Panc1 (cell line): ENCODE results near the gene FZD4. TPM values are rescaled to one million over a fixed set of nuclear protein-coding genes. Genes with fewer than 3 reads are reported as not detected.

Source experiments
- ATAC-seq: fragments of 200-7000 bp; cut with Tn5 transposase; 2 replicates; pipeline ENCODE4 v1.9.1; 2020; ENCODE audit warnings: mild to moderate bottlenecking, moderate library complexity
- BruUV-seq: library from RNA; stranded (reverse); fragments of 400-500 nt; replicated peaks from 2 replicates; lab custom pipeline; 2021; lab: Mats Ljungman, UMichigan
- CTCF ChIA-PET: fragments of 300-600 bp; sonication (Branson Sonifier 250); formaldehyde crosslinking; loops from one replicate; lab custom pipeline; 2022; ENCODE audit warnings: antibody characterized with exemption; lab: Charles Lee
- POLR2A ChIA-PET: fragments of 300-600 bp; sonication (Branson Sonifier 250); formaldehyde crosslinking; loops from one replicate; lab custom pipeline; 2022; ENCODE audit warnings: antibody characterized with exemption; lab: Charles Lee
- DNase-seq: peaks from one replicate; pipeline ENCODE4 v3.0.0-alpha.2; 2010; ENCODE audit warnings: low read depth, low spot score
- H3K27ac ChIP-seq: 2 replicates; pipeline ENCODE4 v1.5.1; 2011; ENCODE audit warnings: mild to moderate bottlenecking, low read length, inconsistent platforms
- H3K27me3 ChIP-seq: fragments of 200-500 bp; sonication (Bioruptor generic); 2 replicates; pipeline ENCODE4 v1.6.0; 2014; ENCODE audit warnings: low read length, inconsistent platforms; ENCODE audit not compliant: control insufficient read depth, insufficient read depth
- H3K36me3 ChIP-seq: fragments of 200-500 bp; sonication (Bioruptor generic); 2 replicates; pipeline ENCODE4 v1.5.1; 2014; ENCODE audit warnings: inconsistent platforms, mild to moderate bottlenecking, low read length, moderate library complexity; ENCODE audit not compliant: control insufficient read depth, insufficient read depth
- H3K4me1 ChIP-seq: 2 replicates; pipeline ENCODE4 v1.5.1; 2011; ENCODE audit warnings: inconsistent platforms, mild to moderate bottlenecking, low read length, moderate library complexity; ENCODE audit not compliant: control insufficient read depth, insufficient read depth
- H3K4me3 ChIP-seq, 2 experiments: 2 replicates each; pipeline ENCODE4 v1.5.1; 2011 to 2012; ENCODE audit warnings: low read depth in 2 of 2, low read length in 2 of 2, mild to moderate bottlenecking in 2 of 2, inconsistent platforms in 1 of 2, moderate library complexity in 1 of 2
- H3K9me3 ChIP-seq: fragments of 200-500 bp; sonication (Bioruptor generic); 2 replicates; pipeline ENCODE4 v1.5.1; 2014; ENCODE audit warnings: low read depth, mild to moderate bottlenecking, inconsistent platforms, low read length, moderate library complexity; ENCODE audit not compliant: control insufficient read depth, insufficient read depth
- POLR2AphosphoS5 ChIP-seq: IDR thresholded peaks from 2 replicates; pipeline ENCODE4 v1.6.1; 2012; ENCODE audit warnings: mild to moderate bottlenecking, low read depth, low read length, moderate library complexity
- SIN3A ChIP-seq: IDR thresholded peaks from 2 replicates; pipeline ENCODE4 v1.6.1; 2012; ENCODE audit warnings: low read depth, mild to moderate bottlenecking, low read length, moderate library complexity, borderline replicate concordance; ENCODE audit not compliant: insufficient read depth
- TCF7L2 ChIP-seq: IDR thresholded peaks from 2 replicates; pipeline ENCODE4 v1.6.1; 2011; ENCODE audit warnings: mild to moderate bottlenecking, low read depth, low read length, inconsistent platforms
- in situ Hi-C: cut with HindIII; loops from 2 replicates; pipeline ENCODE4 v1.10.0; 2016; ENCODE audit warnings: low sequenced_read_pairs, low pct_unique_long_range_greater_than_20kb
- intact Hi-C: fragments of 100-400 bp; cut with micrococcal nuclease; formaldehyde crosslinking; loops from one replicate; pipeline ENCODE4 v1.10.0; 2022; ENCODE audit not compliant: unreplicated experiment
- total RNA-seq: library from RNA; stranded (reverse); gene quantifications from one replicate; pipeline ENCODE4 v1.2.1, GENCODE V29; 2021; ENCODE audit not compliant: unreplicated experiment
- TF ChIP-seq, protein P1 (sequence below), 2 experiments: IDR thresholded peaks; 2 replicates each; pipeline ENCODE4 v1.6.1; 2011 to 2012; ENCODE audit warnings: low read depth in 2 of 2, control low read depth in 1 of 2, low read length in 1 of 2, mild to moderate bottlenecking in 1 of 2, moderate library complexity in 1 of 2; ENCODE audit not compliant: insufficient read depth in 1 of 2
- TF ChIP-seq, protein P2 (sequence below): fragments of 450-650 bp; IDR thresholded peaks from 2 replicates; pipeline ENCODE4 v1.5.1; 2017; ENCODE audit warnings: mild to moderate bottlenecking

FZD4 gene
- total RNA-seq, 1 experiment from 2014 or later, result 11.1 TPM

DNA sequence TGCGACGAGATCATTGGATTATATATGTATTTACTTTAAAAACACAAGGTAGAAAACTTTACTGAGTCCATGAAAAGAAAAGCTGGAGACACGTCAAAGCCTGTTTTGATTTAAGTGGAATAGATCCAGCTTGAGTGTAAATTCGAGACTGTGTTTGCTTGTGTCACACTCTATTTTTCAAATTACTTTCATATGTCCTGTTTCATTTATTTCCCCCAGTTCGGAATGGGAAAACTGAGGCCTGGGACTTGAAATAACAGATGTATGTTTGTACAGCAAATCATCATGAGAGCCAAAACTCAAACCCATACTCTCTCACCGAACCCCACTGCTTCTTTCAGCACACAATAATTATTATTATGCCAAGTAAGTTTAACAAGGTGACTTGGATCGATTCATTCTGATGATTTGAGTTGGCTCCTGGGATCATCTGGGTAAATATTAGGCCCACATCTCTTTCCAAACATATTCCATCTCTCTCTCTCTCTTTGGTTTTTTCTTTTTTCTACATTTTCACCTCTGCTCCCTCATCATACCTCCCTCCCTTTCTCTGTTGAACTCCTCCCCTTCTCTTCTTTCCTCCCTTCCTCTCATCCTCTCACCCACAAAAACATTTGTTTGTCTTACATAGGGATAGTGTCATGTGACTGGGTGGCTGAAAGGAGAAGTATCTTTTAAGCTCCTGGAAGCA, 21.2 kb downstream of the FZD4 start:
- H3K4me1 ChIP-seq, result peaks cover 23% of the 10 kb centered on the region; the same call in 1 of the 2 replicates
- TF ChIP-seq SIN3A, result no peak
- TF ChIP-seq TCF7L2, result no peak
- no peak for TF ChIP-seq POLR2AphosphoS5
- TF ChIP-seq, protein P1, sequence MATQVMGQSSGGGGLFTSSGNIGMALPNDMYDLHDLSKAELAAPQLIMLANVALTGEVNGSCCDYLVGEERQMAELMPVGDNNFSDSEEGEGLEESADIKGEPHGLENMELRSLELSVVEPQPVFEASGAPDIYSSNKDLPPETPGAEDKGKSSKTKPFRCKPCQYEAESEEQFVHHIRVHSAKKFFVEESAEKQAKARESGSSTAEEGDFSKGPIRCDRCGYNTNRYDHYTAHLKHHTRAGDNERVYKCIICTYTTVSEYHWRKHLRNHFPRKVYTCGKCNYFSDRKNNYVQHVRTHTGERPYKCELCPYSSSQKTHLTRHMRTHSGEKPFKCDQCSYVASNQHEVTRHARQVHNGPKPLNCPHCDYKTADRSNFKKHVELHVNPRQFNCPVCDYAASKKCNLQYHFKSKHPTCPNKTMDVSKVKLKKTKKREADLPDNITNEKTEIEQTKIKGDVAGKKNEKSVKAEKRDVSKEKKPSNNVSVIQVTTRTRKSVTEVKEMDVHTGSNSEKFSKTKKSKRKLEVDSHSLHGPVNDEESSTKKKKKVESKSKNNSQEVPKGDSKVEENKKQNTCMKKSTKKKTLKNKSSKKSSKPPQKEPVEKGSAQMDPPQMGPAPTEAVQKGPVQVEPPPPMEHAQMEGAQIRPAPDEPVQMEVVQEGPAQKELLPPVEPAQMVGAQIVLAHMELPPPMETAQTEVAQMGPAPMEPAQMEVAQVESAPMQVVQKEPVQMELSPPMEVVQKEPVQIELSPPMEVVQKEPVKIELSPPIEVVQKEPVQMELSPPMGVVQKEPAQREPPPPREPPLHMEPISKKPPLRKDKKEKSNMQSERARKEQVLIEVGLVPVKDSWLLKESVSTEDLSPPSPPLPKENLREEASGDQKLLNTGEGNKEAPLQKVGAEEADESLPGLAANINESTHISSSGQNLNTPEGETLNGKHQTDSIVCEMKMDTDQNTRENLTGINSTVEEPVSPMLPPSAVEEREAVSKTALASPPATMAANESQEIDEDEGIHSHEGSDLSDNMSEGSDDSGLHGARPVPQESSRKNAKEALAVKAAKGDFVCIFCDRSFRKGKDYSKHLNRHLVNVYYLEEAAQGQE (IDR thresholded peaks at IDR 0.05; ENCODE audit: insufficient read depth in 1 of 2, low read depth in 2 of 2, low read length in 1 of 2), result no peak
- TF ChIP-seq, protein P2, sequence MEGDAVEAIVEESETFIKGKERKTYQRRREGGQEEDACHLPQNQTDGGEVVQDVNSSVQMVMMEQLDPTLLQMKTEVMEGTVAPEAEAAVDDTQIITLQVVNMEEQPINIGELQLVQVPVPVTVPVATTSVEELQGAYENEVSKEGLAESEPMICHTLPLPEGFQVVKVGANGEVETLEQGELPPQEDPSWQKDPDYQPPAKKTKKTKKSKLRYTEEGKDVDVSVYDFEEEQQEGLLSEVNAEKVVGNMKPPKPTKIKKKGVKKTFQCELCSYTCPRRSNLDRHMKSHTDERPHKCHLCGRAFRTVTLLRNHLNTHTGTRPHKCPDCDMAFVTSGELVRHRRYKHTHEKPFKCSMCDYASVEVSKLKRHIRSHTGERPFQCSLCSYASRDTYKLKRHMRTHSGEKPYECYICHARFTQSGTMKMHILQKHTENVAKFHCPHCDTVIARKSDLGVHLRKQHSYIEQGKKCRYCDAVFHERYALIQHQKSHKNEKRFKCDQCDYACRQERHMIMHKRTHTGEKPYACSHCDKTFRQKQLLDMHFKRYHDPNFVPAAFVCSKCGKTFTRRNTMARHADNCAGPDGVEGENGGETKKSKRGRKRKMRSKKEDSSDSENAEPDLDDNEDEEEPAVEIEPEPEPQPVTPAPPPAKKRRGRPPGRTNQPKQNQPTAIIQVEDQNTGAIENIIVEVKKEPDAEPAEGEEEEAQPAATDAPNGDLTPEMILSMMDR, result no peak
- in situ Hi-C loops, result no loop called here
- no peaks in the 10 kb centered on the region for H3K27me3 ChIP-seq
- intact Hi-C loops, result no loop called here
- POLR2A ChIA-PET, result no interaction called here
- no peaks in the 10 kb centered on the region for H3K9me3 ChIP-seq
- DNase-seq, result no peak
- no peak overlapping the region for H3K27ac ChIP-seq
- H3K36me3 ChIP-seq, result no peaks in the 10 kb centered on the region
- no TSS peak for BruUV-seq
- no peak overlapping the region for H3K4me3 ChIP-seq
- no peak for ATAC-seq
- CTCF ChIA-PET, result no interaction called here

DNA sequence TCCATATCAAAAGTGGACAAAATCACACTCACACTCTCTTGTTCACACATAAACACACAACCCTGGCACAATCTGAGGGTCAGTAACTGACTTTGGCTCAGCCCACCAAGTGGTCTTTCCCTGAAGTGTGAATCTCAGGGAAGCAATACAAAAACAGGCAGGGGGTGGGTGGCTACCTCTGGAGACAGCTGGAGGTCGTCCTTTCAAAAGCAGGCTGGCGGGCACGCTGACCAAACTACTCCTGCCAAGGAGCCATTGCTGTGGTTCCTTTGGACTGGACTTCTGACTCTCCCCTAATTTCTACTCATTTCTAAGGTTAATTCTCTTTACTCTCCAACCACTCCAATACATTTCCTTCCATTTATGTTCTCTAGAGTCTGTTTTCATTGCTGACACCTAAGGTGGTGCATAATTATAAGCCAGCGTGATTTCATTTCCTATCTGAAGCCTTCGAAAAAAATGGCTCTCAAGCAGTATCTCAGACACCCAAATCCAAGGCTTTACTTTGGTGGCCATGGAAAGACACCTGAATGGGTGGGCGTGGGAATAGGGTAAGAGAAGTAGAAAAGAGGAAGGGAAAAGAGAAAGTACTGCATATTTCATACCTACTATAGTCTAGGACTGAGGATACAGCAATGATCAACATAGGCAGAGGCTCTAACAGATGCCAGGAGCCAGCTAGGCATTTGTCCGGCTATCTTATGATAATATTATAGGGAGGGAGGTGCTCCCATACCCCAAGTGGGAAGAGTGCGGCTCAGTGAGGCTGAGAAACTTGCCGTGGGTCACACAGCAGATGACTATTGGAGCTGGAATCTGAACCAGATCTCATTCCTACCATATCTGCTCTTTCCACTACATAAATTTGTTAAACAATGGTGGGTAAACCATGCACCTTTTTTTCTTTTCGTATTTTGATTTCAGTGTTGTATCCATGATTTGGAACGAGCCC, 22.0 kb downstream of the FZD4 start:
- POLR2A ChIA-PET, result no interaction called here
- H3K9me3 ChIP-seq, result no peaks in the 10 kb centered on the region
- H3K36me3 ChIP-seq, result no peaks in the 10 kb centered on the region
- no peaks in the 10 kb centered on the region for H3K27me3 ChIP-seq
- BruUV-seq, result no TSS peak
- no peak for DNase-seq
- H3K27ac ChIP-seq, result no peak overlapping the region
- no peak for ATAC-seq
- in situ Hi-C loops, result no loop called here
- H3K4me1 ChIP-seq, result peaks cover 23% of the 10 kb centered on the region; the same call in 1 of the 2 replicates
- intact Hi-C loops, result no loop called here
- no peak overlapping the region for H3K4me3 ChIP-seq
- CTCF ChIA-PET, result no interaction called here
- TF ChIP-seq POLR2AphosphoS5 (no peak), SIN3A (no peak), TCF7L2 (no peak)
- TF ChIP-seq, protein P1 (IDR thresholded peaks at IDR 0.05; ENCODE audit: insufficient read depth in 1 of 2, low read depth in 2 of 2, low read length in 1 of 2), result no peak
- TF ChIP-seq, protein P2, result no peak
